Measurements from ENCODE around the gene SERPINE1.

Gene SERPINE1

GRCh38 chr7:101126651-101127459 lies at the start of gene SERPINE1:
Gene SERPINE1 (plus strand): TSS chr7:101127104. CDS start chr7:101128394, 1,290 bp downstream.
- Histone ChIP-seq H3K4me3 (ENCODE audit: low read depth, low read length) (peak within 1 kb of the TSS; percentile 4; the same call in 1 of the 2 replicates), H3K27ac (ENCODE audit: extremely low read depth, low read depth, low read length) (no peak within 1 kb of the TSS), H3K36me3 (ENCODE audit: control insufficient read depth in 2 of 2, insufficient read depth in 1 of 2, low read length in 2 of 2) (no peaks in the 10 kb centered on the region), H3K4me1 (ENCODE audit: control insufficient read depth, insufficient read depth, low read length) (no peaks in the 10 kb centered on the region; the same call in 1 of the 2 replicates), H3K9me3 (ENCODE audit: control insufficient read depth, insufficient read depth, low read depth, low read length) (no peaks in the 10 kb centered on the region)
- CTCF ChIA-PET = interaction anchor here (0.7 to 6.7 kb wide), 4 partner anchors 11 to 42 kb away, joined by 3 to 37 read pairs (median 6); partner anchors contain the start of gene TRIM56
- POLR2A ChIA-PET = interaction anchor here (0.6 to 1.6 kb wide), 6 partner anchors 10 to 39 kb away, joined by 3 to 4 read pairs (median 3); partner anchors contain the start of gene VGF
- peak; percentile 39; the same call in 1 of the 2 replicates for TF ChIP-seq ZBTB17 (tag by site-specific recombination; IDR thresholded peaks at IDR 0.05)
- no peak for TF ChIP-seq ZNF596 (tag by site-specific recombination; IDR thresholded peaks at IDR 0.05)
- peak; percentile 71 for TF ChIP-seq SP7 (tag by site-specific recombination; IDR thresholded peaks at IDR 0.05)
- no peak for TF ChIP-seq ZNF561 (tag by site-specific recombination; IDR thresholded peaks at IDR 0.05; ENCODE audit: borderline replicate concordance)
- TF ChIP-seq PRDM2 (tag by site-specific recombination; IDR thresholded peaks at IDR 0.05; ENCODE audit: borderline replicate concordance) = no peak
- no peak for TF ChIP-seq PRDM1 (tag by site-specific recombination; IDR thresholded peaks at IDR 0.05)
- peak; percentile 92 for TF ChIP-seq EGR2 (tag by site-specific recombination; IDR thresholded peaks at IDR 0.05; ENCODE audit: low read depth)
- TF ChIP-seq ZXDB (tag by site-specific recombination; IDR thresholded peaks at IDR 0.05) = no peak
- no peak for TF ChIP-seq WT1 (tag by site-specific recombination; IDR thresholded peaks at IDR 0.05)
- TF ChIP-seq ZNF112 (tag by site-specific recombination; IDR thresholded peaks at IDR 0.05) = no peak
- TF ChIP-seq ZNF488 (tag by site-specific recombination; IDR thresholded peaks at IDR 0.05) = no peak
- TF ChIP-seq ZNF600 (tag by site-specific recombination; IDR thresholded peaks at IDR 0.05) = peak; percentile 62
- TF ChIP-seq ZNF274 (IDR thresholded peaks at IDR 0.05; ENCODE audit: low read length) = no peak
- no peak for TF ChIP-seq ZNF274 (tag by site-specific recombination; IDR thresholded peaks at IDR 0.05; ENCODE audit: borderline replicate concordance)
- no peak for TF ChIP-seq TCF7L2 (IDR thresholded peaks at IDR 0.05; ENCODE audit: borderline replicate concordance, low read depth, low read length)
- no peak for TF ChIP-seq HOXD13 (CRISPR knock-in tag; IDR thresholded peaks at IDR 0.05; ENCODE audit: borderline replicate concordance)
- TF ChIP-seq ZNF626 (tag by site-specific recombination; IDR thresholded peaks at IDR 0.05) = no peak
- TF ChIP-seq TRIM28 (IDR thresholded peaks at IDR 0.05; ENCODE audit: borderline replicate concordance, low read length) = no peak
- peak; percentile 64; the same call in 1 of the 2 replicates for TF ChIP-seq KLF16 (tag by site-specific recombination; IDR thresholded peaks at IDR 0.05)
- TF ChIP-seq ZBTB7A (tag by site-specific recombination; IDR thresholded peaks at IDR 0.05; ENCODE audit: low read depth) = 0 out of 2 replicates have a peak, but pooled peaks have one; percentile 32
- no peak for TF ChIP-seq ZNF280D (tag by site-specific recombination; IDR thresholded peaks at IDR 0.05)
- no peak for TF ChIP-seq SP3 (tag by site-specific recombination; IDR thresholded peaks at IDR 0.05)
- TF ChIP-seq ZEB2 (tag by site-specific recombination; IDR thresholded peaks at IDR 0.05) = 0 out of 2 replicates have a peak, but pooled peaks have one; percentile 53
- 0 out of 2 replicates have a peak, but pooled peaks have one; percentile 63 for TF ChIP-seq ZSCAN18 (tag by site-specific recombination; IDR thresholded peaks at IDR 0.05)
- no peak for TF ChIP-seq HOXA7 (CRISPR knock-in tag; IDR thresholded peaks at IDR 0.05; ENCODE audit: borderline replicate concordance)

All from HEK293 (cell line).